HFF-Myc (cell line): ENCODE measurements around the gene FAM111A.
A peak's percentile ranks its signal among the peaks of the same experiment; 100 is the strongest.

ENCODE experiments used
- DNase-seq: peaks from one replicate; pipeline ENCODE4 v3.0.0-alpha.2; 2011; ENCODE audit warnings: low read depth; ENCODE audit errors: extremely low read depth
- H3K4me3 ChIP-seq: replicated peaks from 2 replicates; pipeline ENCODE4 v1.5.1; 2011; ENCODE audit warnings: low read depth, mild to moderate bottlenecking, control low read depth, low read length
- CTCF ChIP-seq: IDR thresholded peaks from 2 replicates; pipeline ENCODE4 v1.5.1; 2012; ENCODE audit warnings: mild to moderate bottlenecking, low read depth, low read length, control low read depth; ENCODE audit errors: missing control alignments

The FAM111A gene

GRCh38 chr11:59158206-59159068, 15.8 kb downstream of the FAM111A start:
- no peak overlapping the region for H3K4me3 ChIP-seq
- peak; percentile 72 for TF ChIP-seq CTCF
- DNase-seq: peak; percentile 29

GRCh38 chr11:59164028-59164427, 21.4 kb downstream of the FAM111A start:
- no peak for TF ChIP-seq CTCF
- DNase-seq: no peak

GRCh38 chr11:59171508-59172322, 29.1 kb downstream of the FAM111A start, which contains the start of gene DTX4:
DTX4 (plus strand) TSS chr11:59172132; CDS start chr11:59172596, 464 bp downstream.
- peak; percentile 51 for DNase-seq
- peak; percentile 71 for TF ChIP-seq CTCF
- peak within 1 kb of the TSS; percentile 47 for H3K4me3 ChIP-seq

More at GRCh38 chr11:59164028-59164427, 21.4 kb downstream of the FAM111A start:
- H3K4me3 ChIP-seq: no peak overlapping the region

- H3K4me3 ChIP-seq: peak overlapping the region; percentile 47
- DNase-seq: no peak
- no peak for TF ChIP-seq CTCF
Observed at GRCh38 chr11:59172345-59173079, 29.9 kb downstream of the FAM111A start.

GRCh38 chr11:59173080-59173963, 30.7 kb downstream of the FAM111A start:
- DNase-seq: no peak
- H3K4me3 ChIP-seq: peak overlapping the region; percentile 38
- TF ChIP-seq CTCF: no peak
